Body of pancreas (tissue), 4 donors: Measurements from ENCODE around the gene ADAMTS17.

Experiments used
- POLR2A ChIP-seq, 3 donors: fragments of 450-650 bp; IDR thresholded peaks; one replicate each; pipeline ENCODE4 v1.6.1; 2016; ENCODE audit warnings: antibody characterized with exemption in 3 of 3, mild to moderate bottlenecking in 2 of 3
- TF ChIP-seq, protein P1 (sequence below), 7 experiments: fragments of 450-650 bp in 4 of 7; fragments of 200-600 bp in 3 of 7; sonication (generic) in 3 of 7; IDR thresholded peaks; one replicate each; pipeline ENCODE4 v1.5.1; 2016 to 2019; ENCODE audit warnings: antibody characterized with exemption in 7 of 7

GRCh38 chr15:100281096-100281917, 60.5 kb downstream of the ADAMTS17 start:
- TF ChIP-seq, protein P1, sequence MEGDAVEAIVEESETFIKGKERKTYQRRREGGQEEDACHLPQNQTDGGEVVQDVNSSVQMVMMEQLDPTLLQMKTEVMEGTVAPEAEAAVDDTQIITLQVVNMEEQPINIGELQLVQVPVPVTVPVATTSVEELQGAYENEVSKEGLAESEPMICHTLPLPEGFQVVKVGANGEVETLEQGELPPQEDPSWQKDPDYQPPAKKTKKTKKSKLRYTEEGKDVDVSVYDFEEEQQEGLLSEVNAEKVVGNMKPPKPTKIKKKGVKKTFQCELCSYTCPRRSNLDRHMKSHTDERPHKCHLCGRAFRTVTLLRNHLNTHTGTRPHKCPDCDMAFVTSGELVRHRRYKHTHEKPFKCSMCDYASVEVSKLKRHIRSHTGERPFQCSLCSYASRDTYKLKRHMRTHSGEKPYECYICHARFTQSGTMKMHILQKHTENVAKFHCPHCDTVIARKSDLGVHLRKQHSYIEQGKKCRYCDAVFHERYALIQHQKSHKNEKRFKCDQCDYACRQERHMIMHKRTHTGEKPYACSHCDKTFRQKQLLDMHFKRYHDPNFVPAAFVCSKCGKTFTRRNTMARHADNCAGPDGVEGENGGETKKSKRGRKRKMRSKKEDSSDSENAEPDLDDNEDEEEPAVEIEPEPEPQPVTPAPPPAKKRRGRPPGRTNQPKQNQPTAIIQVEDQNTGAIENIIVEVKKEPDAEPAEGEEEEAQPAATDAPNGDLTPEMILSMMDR (IDR thresholded peaks at IDR 0.05) = no peak
- no peak for TF ChIP-seq POLR2A (IDR thresholded peaks at IDR 0.05)
